HCT116 (cell line): Measurements from ENCODE around the gene RNF183. TPM values are rescaled to one million over a fixed set of nuclear protein-coding genes. Genes with fewer than 3 reads are reported as not detected.

Experiments
- ATAC-seq: fragments of 200-7000 bp; cut with Tn5 transposase; 2 replicates; pipeline ENCODE4 v1.9.1; 2020; ENCODE audit warnings: mild to moderate bottlenecking, moderate library complexity
- BruUV-seq: library from RNA; stranded (reverse); fragments of 400-500 nt; replicated peaks from 2 replicates; lab custom pipeline; 2021; lab: Mats Ljungman, UMichigan
- CTCF ChIA-PET: fragments of 300-600 bp; sonication (Branson Sonifier 250); formaldehyde crosslinking; loops from one replicate; lab custom pipeline; 2021; ENCODE audit warnings: antibody characterized with exemption; lab: Charles Lee
- POLR2A ChIA-PET: fragments of 300-600, 350-600 bp; sonication (Branson Sonifier 250); formaldehyde crosslinking; loops from one replicate; lab custom pipeline; 2021; ENCODE audit warnings: antibody characterized with exemption; lab: Charles Lee
- RAD21 ChIA-PET, 2 experiments: fragments of 300-600 bp; sonication (Branson Sonifier 250); formaldehyde crosslinking; loops; one replicate each; lab custom pipeline; 2023; ENCODE audit warnings: low total read pairs in 2 of 2; ENCODE audit not compliant: uncharacterized antibody in 2 of 2, unreplicated experiment in 2 of 2, low non-redundant PET in 1 of 2; lab: Charles Lee
- DNase-seq: peaks from one replicate; pipeline ENCODE4 v3.0.0-alpha.2; 2010; ENCODE audit warnings: low read depth, low spot score
- H2AFZ ChIP-seq: fragments of 200-600 bp; shearing (Covaris generic), sonication (generic); 2 replicates; pipeline ENCODE4 v1.6.1; 2017; ENCODE audit warnings: low read depth, mixed run types, mixed read lengths, antibody characterized with exemption, low read length; ENCODE audit not compliant: poor library complexity, severe bottlenecking
- H3K27ac ChIP-seq: 2 replicates; pipeline ENCODE4 v1.5.1; 2012; ENCODE audit warnings: low read depth, low read length
- H3K27me3 ChIP-seq: fragments of 200-600 bp; sonication (generic); 2 replicates; pipeline ENCODE4 v1.6.1; 2016; ENCODE audit warnings: mixed run types, low read length, mixed read lengths; ENCODE audit not compliant: insufficient read depth
- H3K36me3 ChIP-seq, 2 experiments: fragments of 200-500 bp in 1 of 2; fragments of 200-600 bp in 1 of 2; sonication (Bioruptor generic) in 1 of 2; sonication (generic) in 1 of 2; 2 replicates each; pipeline versions ENCODE4 v1.5.1 to v1.6.1; 2014 to 2016; ENCODE audit warnings: low read length in 2 of 2, inconsistent platforms in 1 of 2, mixed read lengths in 1 of 2, mixed run types in 1 of 2; ENCODE audit not compliant: insufficient read depth in 2 of 2, control insufficient read depth in 1 of 2
- H3K4me1 ChIP-seq, 2 experiments: fragments of 200-600 bp in 1 of 2; sonication (generic) in 1 of 2; 2 replicates each; pipeline versions ENCODE4 v1.5.1 to v1.6.1; 2012 to 2017; ENCODE audit warnings: low read length in 2 of 2, inconsistent platforms in 1 of 2, mild to moderate bottlenecking in 1 of 2, mixed read lengths in 1 of 2, mixed run types in 1 of 2, moderate library complexity in 1 of 2; ENCODE audit not compliant: insufficient read depth in 2 of 2, control insufficient read depth in 1 of 2
- H3K4me2 ChIP-seq: fragments of 200-600 bp; sonication (generic); 2 replicates; pipeline ENCODE4 v1.6.1; 2017; ENCODE audit warnings: mixed run types, low read length, mixed read lengths
- H3K4me3 ChIP-seq, 2 experiments: fragments of 200-600 bp in 1 of 2; sonication (generic) in 1 of 2; replicated peaks in 1 of 2; 2 replicates each; pipeline ENCODE4 v1.5.1; 2011 to 2016; ENCODE audit warnings: low read length in 2 of 2, control low read depth in 1 of 2, low read depth in 1 of 2, mild to moderate bottlenecking in 1 of 2, mixed read lengths in 1 of 2, mixed run types in 1 of 2
- H3K79me2 ChIP-seq: fragments of 200-600 bp; sonication (generic); 2 replicates; pipeline ENCODE4 v1.6.1; 2017; ENCODE audit warnings: mild to moderate bottlenecking, mixed run types, low read length, moderate library complexity, mixed read lengths; ENCODE audit not compliant: insufficient read depth
- H3K9ac ChIP-seq: fragments of 200-600 bp; sonication (generic); 2 replicates; pipeline ENCODE4 v1.6.1; 2016; ENCODE audit warnings: low read length, mixed read lengths
- H3K9me2 ChIP-seq: fragments of 200-600 bp; sonication (generic), shearing (Covaris generic); 2 replicates; pipeline ENCODE4 v1.6.1; 2017; ENCODE audit warnings: mixed run types, mild to moderate bottlenecking, moderate library complexity; ENCODE audit not compliant: insufficient read depth
- H3K9me3 ChIP-seq, 2 experiments: fragments of 200-500 bp in 1 of 2; fragments of 200-600 bp in 1 of 2; sonication (Bioruptor generic) in 1 of 2; sonication (generic) in 1 of 2; 2 replicates each; pipeline ENCODE4 v1.6.1; 2014 to 2017; ENCODE audit warnings: low read length in 2 of 2, mixed read lengths in 2 of 2, inconsistent platforms in 1 of 2, low read depth in 1 of 2, mild to moderate bottlenecking in 1 of 2, mixed run types in 1 of 2, moderate library complexity in 1 of 2; ENCODE audit not compliant: control insufficient read depth in 1 of 2, insufficient read depth in 1 of 2
- H4K20me1 ChIP-seq: fragments of 200-600 bp; sonication (generic), shearing (Covaris generic); 2 replicates; pipeline ENCODE4 v1.6.1; 2017; ENCODE audit warnings: mixed run types, mild to moderate bottlenecking, moderate library complexity; ENCODE audit not compliant: insufficient read depth
- EZH2 ChIP-seq: fragments of 200-600 bp; sonication (generic); IDR thresholded peaks from 2 replicates; pipeline ENCODE4 v1.6.1; 2017; ENCODE audit warnings: antibody characterized with exemption, mixed run types
- FOSL1 ChIP-seq: IDR thresholded peaks from 2 replicates; pipeline ENCODE4 v1.6.1; 2012; ENCODE audit warnings: low read depth
- POLR2A ChIP-seq: IDR thresholded peaks from 2 replicates; pipeline ENCODE4 v1.7.0; 2011; ENCODE audit warnings: borderline replicate concordance; ENCODE audit not compliant: insufficient read depth, insufficient read length; ENCODE audit errors: extremely low read depth
- intact Hi-C: fragments of 100-400 bp; cut with micrococcal nuclease; formaldehyde crosslinking; loops from 2 replicates; pipeline ENCODE4 v1.10.0; 2022
- total RNA-seq: library from RNA; stranded (reverse); gene quantifications from one replicate; pipeline ENCODE4 v1.2.1, GENCODE V29; 2021; ENCODE audit not compliant: unreplicated experiment

Gene RNF183
- total RNA-seq, 1 experiment from 2014 or later = 0.12 TPM

- no peaks in the 10 kb centered on the region for H3K9me2 ChIP-seq
- H3K9ac ChIP-seq = no peak overlapping the region
- H2AFZ ChIP-seq = no peak overlapping the region
- H3K27ac ChIP-seq = no peak overlapping the region
- no peaks in the 10 kb centered on the region for H4K20me1 ChIP-seq
- H3K27me3 ChIP-seq = no peaks in the 10 kb centered on the region
- DNase-seq (no peak), ATAC-seq (no peak)
- peaks cover 13% of the 10 kb centered on the region; the same call in 1 of the 2 replicates for H3K79me2 ChIP-seq
- no TSS peak for BruUV-seq
- no peak overlapping the region for H3K4me2 ChIP-seq
- POLR2A ChIA-PET = no interaction called here
- CTCF ChIA-PET = no interaction called here
- RAD21 ChIA-PET = no interaction called here
- intact Hi-C loops = no loop called here
- no peaks in the 10 kb centered on the region for H3K4me1 ChIP-seq
- no peaks in the 10 kb centered on the region for H3K9me3 ChIP-seq
- peaks cover 66 to 68% of the 10 kb centered on the region in 2 experiments for H3K36me3 ChIP-seq
- H3K4me3 ChIP-seq = no peak overlapping the region
- TF ChIP-seq POLR2A (no peak), EZH2 (no peak)
Measured at GRCh38 chr9:113290052-113290607, 13.0 kb downstream of the RNF183 start.

- Histone ChIP-seq H4K20me1 (no peaks in the 10 kb centered on the region), H3K36me3 (peaks cover 77% of the 10 kb centered on the region in 2 experiments), H3K9me3 (no peaks in the 10 kb centered on the region), H3K4me1 (no peaks in the 10 kb centered on the region), H2AFZ (no peak overlapping the region), H3K27me3 (no peaks in the 10 kb centered on the region), H3K79me2 (peaks cover 23% of the 10 kb centered on the region), H3K4me3 (no peak overlapping the region), H3K4me2 (no peak overlapping the region), H3K9ac (no peak overlapping the region), H3K27ac (no peak overlapping the region), H3K9me2 (no peaks in the 10 kb centered on the region)
- CTCF ChIA-PET = no interaction called here
- DNase-seq (no peak), ATAC-seq (no peak)
- RAD21 ChIA-PET = no interaction called here
- no TSS peak for BruUV-seq
- POLR2A ChIA-PET = no interaction called here
- intact Hi-C loops = no loop called here
- TF ChIP-seq FOSL1 = no peak
- TF ChIP-seq, all 23 proteins: peak for 0
Measured at GRCh38 chr9:113289091-113289490, 14.1 kb downstream of the RNF183 start.
